Panc1 (cell line): ENCODE results near the gene PIGK. TPM values are rescaled to one million over a fixed set of nuclear protein-coding genes. Genes with fewer than 3 reads are reported as not detected.

Experiments used
- ATAC-seq: fragments of 200-7000 bp; cut with Tn5 transposase; 2 replicates; pipeline ENCODE4 v1.9.1; 2020; ENCODE audit warnings: mild to moderate bottlenecking, moderate library complexity
- BruUV-seq: library from RNA; stranded (reverse); fragments of 400-500 nt; replicated peaks from 2 replicates; lab custom pipeline; 2021; lab: Mats Ljungman, UMichigan
- CTCF ChIA-PET: fragments of 300-600 bp; sonication (Branson Sonifier 250); formaldehyde crosslinking; loops from one replicate; lab custom pipeline; 2022; ENCODE audit warnings: antibody characterized with exemption; lab: Charles Lee
- POLR2A ChIA-PET: fragments of 300-600 bp; sonication (Branson Sonifier 250); formaldehyde crosslinking; loops from one replicate; lab custom pipeline; 2022; ENCODE audit warnings: antibody characterized with exemption; lab: Charles Lee
- DNase-seq: peaks from one replicate; pipeline ENCODE4 v3.0.0-alpha.2; 2010; ENCODE audit warnings: low read depth, low spot score
- H3K27ac ChIP-seq: 2 replicates; pipeline ENCODE4 v1.5.1; 2011; ENCODE audit warnings: mild to moderate bottlenecking, low read length, inconsistent platforms
- H3K27me3 ChIP-seq: fragments of 200-500 bp; sonication (Bioruptor generic); 2 replicates; pipeline ENCODE4 v1.6.0; 2014; ENCODE audit warnings: low read length, inconsistent platforms; ENCODE audit not compliant: control insufficient read depth, insufficient read depth
- H3K36me3 ChIP-seq: fragments of 200-500 bp; sonication (Bioruptor generic); 2 replicates; pipeline ENCODE4 v1.5.1; 2014; ENCODE audit warnings: inconsistent platforms, mild to moderate bottlenecking, low read length, moderate library complexity; ENCODE audit not compliant: control insufficient read depth, insufficient read depth
- H3K4me1 ChIP-seq: 2 replicates; pipeline ENCODE4 v1.5.1; 2011; ENCODE audit warnings: inconsistent platforms, mild to moderate bottlenecking, low read length, moderate library complexity; ENCODE audit not compliant: control insufficient read depth, insufficient read depth
- H3K4me3 ChIP-seq, 2 experiments: 2 replicates each; pipeline ENCODE4 v1.5.1; 2011 to 2012; ENCODE audit warnings: low read depth in 2 of 2, low read length in 2 of 2, mild to moderate bottlenecking in 2 of 2, inconsistent platforms in 1 of 2, moderate library complexity in 1 of 2
- H3K9me3 ChIP-seq: fragments of 200-500 bp; sonication (Bioruptor generic); 2 replicates; pipeline ENCODE4 v1.5.1; 2014; ENCODE audit warnings: low read depth, mild to moderate bottlenecking, inconsistent platforms, low read length, moderate library complexity; ENCODE audit not compliant: control insufficient read depth, insufficient read depth
- CTCF ChIP-seq: fragments of 450-650 bp; IDR thresholded peaks from 2 replicates; pipeline ENCODE4 v1.5.1; 2017; ENCODE audit warnings: mild to moderate bottlenecking
- POLR2AphosphoS5 ChIP-seq: IDR thresholded peaks from 2 replicates; pipeline ENCODE4 v1.6.1; 2012; ENCODE audit warnings: mild to moderate bottlenecking, low read depth, low read length, moderate library complexity
- REST ChIP-seq, 2 experiments: IDR thresholded peaks; 2 replicates each; pipeline ENCODE4 v1.6.1; 2011 to 2012; ENCODE audit warnings: low read depth in 2 of 2, control low read depth in 1 of 2, low read length in 1 of 2, mild to moderate bottlenecking in 1 of 2, moderate library complexity in 1 of 2; ENCODE audit not compliant: insufficient read depth in 1 of 2
- SIN3A ChIP-seq: IDR thresholded peaks from 2 replicates; pipeline ENCODE4 v1.6.1; 2012; ENCODE audit warnings: low read depth, mild to moderate bottlenecking, low read length, moderate library complexity, borderline replicate concordance; ENCODE audit not compliant: insufficient read depth
- TCF7L2 ChIP-seq: IDR thresholded peaks from 2 replicates; pipeline ENCODE4 v1.6.1; 2011; ENCODE audit warnings: mild to moderate bottlenecking, low read depth, low read length, inconsistent platforms
- in situ Hi-C: cut with HindIII; loops from 2 replicates; pipeline ENCODE4 v1.10.0; 2016; ENCODE audit warnings: low sequenced_read_pairs, low pct_unique_long_range_greater_than_20kb
- intact Hi-C: fragments of 100-400 bp; cut with micrococcal nuclease; formaldehyde crosslinking; loops from one replicate; pipeline ENCODE4 v1.10.0; 2022; ENCODE audit not compliant: unreplicated experiment
- total RNA-seq: library from RNA; stranded (reverse); gene quantifications from one replicate; pipeline ENCODE4 v1.2.1, GENCODE V29; 2021; ENCODE audit not compliant: unreplicated experiment

Gene PIGK
- total RNA-seq, 1 experiment from 2014 or later = 26.8 TPM

- Histone ChIP-seq H3K4me1 (no peaks in the 10 kb centered on the region), H3K27ac (no peak overlapping the region), H3K36me3 (no peaks in the 10 kb centered on the region), H3K9me3 (no peaks in the 10 kb centered on the region), H3K4me3 (no peak overlapping the region), H3K27me3 (no peaks in the 10 kb centered on the region; the same call in 1 of the 2 replicates)
- no peak for TF ChIP-seq TCF7L2
- TF ChIP-seq CTCF = no peak
- TF ChIP-seq REST (IDR thresholded peaks at IDR 0.05; ENCODE audit: insufficient read depth in 1 of 2, low read depth in 2 of 2, low read length in 1 of 2) = no peak
- TF ChIP-seq SIN3A = no peak
- TF ChIP-seq POLR2AphosphoS5 = no peak
- in situ Hi-C loops (no loop called here), intact Hi-C loops (no loop called here)
- CTCF ChIA-PET = no interaction called here
- no peak for DNase-seq
- no TSS peak for BruUV-seq
- POLR2A ChIA-PET = no interaction called here
- ATAC-seq = no peak
These were observed 151.2 kb downstream of the PIGK start for GRCh38 chr1:77068013-77068412.

GRCh38 chr1:77065693-77066342, 153.4 kb downstream of the PIGK start:
- H3K9me3 ChIP-seq = no peaks in the 10 kb centered on the region
- no peak overlapping the region for H3K27ac ChIP-seq
- no peak for TF ChIP-seq POLR2AphosphoS5
- no peak for TF ChIP-seq REST (IDR thresholded peaks at IDR 0.05; ENCODE audit: insufficient read depth in 1 of 2, low read depth in 2 of 2, low read length in 1 of 2)
- no peak for TF ChIP-seq CTCF
- TF ChIP-seq TCF7L2 = no peak
- TF ChIP-seq SIN3A = no peak
- intact Hi-C loops (no loop called here), in situ Hi-C loops (no loop called here)
- H3K4me3 ChIP-seq = no peak overlapping the region
- no TSS peak for BruUV-seq
- ATAC-seq = no peak
- H3K36me3 ChIP-seq = no peaks in the 10 kb centered on the region
- H3K4me1 ChIP-seq = no peaks in the 10 kb centered on the region
- no peaks in the 10 kb centered on the region; the same call in 1 of the 2 replicates for H3K27me3 ChIP-seq
- ChIA-PET CTCF (no interaction called here), POLR2A (no interaction called here)
- no peak for DNase-seq
